Dermis blood vessel endothelial cell (primary cell): ENCODE data around the gene ITGAX. TPM values are rescaled to one million over a fixed set of nuclear protein-coding genes. Genes with fewer than 3 reads are reported as not detected.

Experiments used
- DNase-seq: peaks from one replicate; pipeline ENCODE4 v3.0.0; 2010
- total RNA-seq: library from RNA; depleted of rRNA; stranded (reverse); fragments of >200 nt; gene quantifications from 2 replicates; pipeline ENCODE4 v1.2.3, GENCODE V29; 2014

The ITGAX gene
- total RNA-seq, 1 donor from 2014 or later: 0.34 TPM

- no peak for DNase-seq
Measured at GRCh38 chr16:31350275-31351005, 4.5 kb upstream of the ITGAX start.

DNA sequence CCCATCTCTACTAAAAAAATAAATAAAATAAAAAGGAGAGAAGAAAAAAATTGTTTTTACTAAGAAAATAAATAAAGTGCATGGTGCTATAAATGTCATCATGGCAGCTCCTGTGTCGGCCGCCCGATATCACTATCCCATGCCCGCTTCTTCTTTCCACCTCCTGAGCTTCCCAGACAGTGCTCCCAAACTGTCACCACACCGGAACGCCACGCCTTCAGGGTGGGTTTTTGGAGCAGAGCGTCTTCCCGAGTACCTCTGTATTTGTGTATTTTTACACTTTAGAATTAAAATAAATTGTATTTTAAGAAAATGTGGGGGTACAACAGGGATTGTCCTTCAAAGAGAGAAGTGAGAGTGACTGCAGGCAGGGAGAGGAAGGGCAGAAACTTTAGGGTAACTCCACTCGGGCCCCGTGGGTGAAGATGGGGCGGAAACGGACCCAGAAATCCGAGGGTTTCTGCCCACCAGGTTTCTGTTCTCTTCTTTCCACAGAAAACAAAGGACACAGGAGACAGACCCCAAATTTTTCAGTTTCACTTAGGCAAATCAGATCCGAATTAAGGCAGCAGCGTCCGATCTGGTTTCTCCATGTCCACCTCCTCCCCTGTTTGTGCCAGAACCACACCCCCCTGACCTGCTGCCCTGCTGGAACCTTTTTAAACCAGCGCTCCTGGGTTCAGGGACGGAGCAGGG lies 3.6 kb upstream of the ITGAX start:
- no peak for DNase-seq

- DNase-seq: no peak
Measured at GRCh38 chr16:31351942-31352325, 3.0 kb upstream of the ITGAX start.

DNA sequence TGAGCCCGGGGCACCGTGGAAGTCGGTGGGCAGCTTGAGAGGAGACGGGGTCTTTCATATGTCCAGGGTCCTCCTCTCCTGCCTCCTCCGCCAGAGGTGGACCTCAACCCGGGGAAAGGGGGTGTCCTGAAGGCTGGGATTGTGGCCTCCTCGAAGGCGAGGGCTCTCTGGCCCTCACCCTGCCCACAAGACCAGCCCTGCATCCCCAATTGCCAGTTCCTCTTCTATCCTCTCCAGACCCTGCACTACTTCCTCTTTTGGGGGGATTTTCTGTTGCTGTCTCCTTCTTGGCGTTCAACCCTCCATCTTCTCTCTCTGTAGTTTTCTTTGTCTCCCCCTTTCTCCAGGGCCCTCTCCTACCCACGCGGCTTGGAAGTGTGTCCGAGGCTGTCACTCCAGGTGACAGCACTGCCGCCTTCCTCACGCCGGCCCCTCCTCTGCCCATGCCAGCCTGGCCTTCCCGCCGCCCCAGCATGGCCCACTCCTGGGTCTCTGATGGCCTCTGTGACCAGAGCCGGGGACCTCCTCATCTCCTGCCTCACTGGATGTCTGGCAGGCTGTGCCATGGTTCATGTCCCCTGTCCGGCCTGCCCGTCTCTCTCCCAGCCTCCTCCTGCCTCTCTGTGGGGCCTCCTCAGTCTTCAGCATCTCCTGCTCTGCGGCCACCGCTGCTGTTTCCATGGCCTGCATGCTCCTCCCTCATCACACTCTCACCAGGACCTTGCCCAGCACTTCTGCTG lies 2.4 kb upstream of the ITGAX start:
- no peak for DNase-seq

DNA sequence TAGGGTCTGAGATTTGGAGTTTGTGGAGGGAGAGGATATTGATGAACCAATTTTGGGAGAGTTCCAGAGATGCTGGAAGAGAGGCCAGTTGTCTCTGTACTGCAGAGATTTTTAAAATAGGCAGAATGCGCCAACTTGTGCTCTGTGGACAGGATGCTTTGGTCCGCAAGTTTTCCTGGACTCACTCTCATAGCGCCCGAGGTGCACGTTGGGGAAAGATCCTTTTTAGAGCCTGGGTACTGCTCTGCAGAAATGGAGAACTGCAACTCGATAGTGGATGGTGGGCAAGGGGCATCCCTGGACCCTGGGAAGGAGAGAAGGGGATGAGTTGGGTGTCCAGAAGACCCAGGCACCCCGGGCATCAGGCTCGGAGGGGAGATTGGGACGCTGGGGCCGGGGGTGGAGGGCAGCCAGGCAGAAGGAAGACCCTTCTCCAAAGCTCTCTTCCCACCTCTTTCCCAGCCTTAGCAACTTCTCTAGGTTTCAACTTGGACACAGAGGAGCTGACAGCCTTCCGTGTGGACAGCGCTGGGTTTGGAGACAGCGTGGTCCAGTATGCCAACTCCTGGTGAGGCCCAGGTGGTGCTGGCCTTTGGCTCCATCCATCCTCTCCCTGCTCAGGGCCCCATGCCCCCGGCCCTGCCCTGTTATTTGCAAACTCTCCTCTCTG lies 590 bp downstream of the ITGAX start:
- DNase-seq: no peak

DNA sequence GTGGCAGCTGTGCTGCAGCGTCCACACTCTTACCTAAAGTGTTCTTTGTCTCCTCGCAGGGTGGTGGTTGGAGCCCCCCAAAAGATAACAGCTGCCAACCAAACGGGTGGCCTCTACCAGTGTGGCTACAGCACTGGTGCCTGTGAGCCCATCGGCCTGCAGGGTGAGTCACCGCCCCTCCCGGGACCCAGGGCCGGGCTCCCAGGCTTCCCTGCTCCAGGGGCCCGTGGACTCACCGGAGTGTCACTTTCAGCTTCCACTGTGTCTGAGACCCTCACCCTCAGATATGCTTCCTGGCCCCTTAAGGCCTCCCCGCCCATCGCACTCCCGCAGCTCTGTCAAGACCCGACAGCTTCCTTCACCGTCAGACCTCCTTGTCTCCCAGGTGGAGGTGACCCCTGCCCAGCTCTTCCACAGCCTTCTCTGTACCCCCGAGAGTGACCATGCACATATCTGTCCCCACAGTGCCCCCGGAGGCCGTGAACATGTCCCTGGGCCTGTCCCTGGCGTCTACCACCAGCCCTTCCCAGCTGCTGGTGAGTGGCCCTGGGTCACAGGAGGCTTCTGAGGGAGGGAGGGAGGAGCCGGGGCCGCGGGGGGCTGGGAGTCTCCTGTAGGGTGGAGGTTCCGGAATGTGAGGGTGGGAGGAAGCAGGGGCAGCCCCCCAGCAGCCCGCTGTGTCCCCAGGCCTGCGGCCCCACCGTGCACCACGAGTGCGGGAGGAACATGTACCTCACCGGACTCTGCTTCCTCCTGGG lies 1.8 kb downstream of the ITGAX start:
- DNase-seq: no peak

GRCh38 chr16:31357324-31358109 lies 2.5 kb downstream of the ITGAX start:
- no peak for DNase-seq

- DNase-seq: no peak
Measured at GRCh38 chr16:31360251-31360650, 5.3 kb downstream of the ITGAX start.

DNA sequence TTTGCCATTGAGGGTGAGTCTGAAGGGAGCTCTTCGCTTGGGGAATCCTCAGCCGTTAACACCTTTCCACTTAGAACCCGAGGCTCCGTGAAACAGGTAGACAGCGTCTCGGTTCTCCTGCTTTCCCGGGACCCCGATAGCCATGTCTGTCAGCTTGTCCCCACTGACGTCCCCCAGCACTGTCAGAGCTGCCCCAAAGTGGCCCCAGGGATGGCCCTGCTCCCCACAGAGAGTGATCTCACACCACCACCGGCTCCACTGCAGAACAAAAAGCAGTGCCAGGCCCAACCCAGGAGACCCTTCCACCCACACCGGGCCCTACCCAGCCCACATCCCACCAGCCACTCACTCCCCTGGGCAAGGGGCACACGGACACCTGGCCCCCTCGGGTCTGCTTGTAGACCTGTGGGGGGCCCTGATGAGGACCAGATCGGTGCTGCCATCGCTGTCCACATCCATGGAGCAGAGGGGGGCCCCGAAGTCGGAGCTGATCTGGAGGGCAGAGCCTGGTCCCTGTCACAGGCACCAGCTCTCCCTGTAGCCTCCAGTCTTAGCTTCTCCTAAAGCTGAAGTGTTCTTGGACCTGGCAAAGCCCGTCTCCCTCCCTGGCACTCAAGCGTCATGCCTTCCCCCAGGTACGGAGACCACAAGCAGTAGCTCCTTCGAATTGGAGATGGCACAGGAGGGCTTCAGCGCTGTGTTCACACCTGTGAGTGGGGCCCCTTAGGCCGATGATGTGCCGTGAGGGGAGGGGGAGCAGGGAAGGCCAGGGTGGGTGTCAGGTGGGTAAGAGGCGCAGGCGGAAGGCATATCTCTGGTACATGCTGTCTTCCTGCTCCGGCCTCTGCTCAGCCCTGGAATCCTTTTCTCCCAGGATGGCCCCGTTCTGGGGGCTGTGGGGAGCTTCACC lies 6.5 kb downstream of the ITGAX start:
- DNase-seq: no peak

- DNase-seq: no peak
Measured at GRCh38 chr16:31362476-31363405, 7.8 kb downstream of the ITGAX start.

GRCh38 chr16:31363721-31364120 lies 8.7 kb downstream of the ITGAX start:
- no peak for DNase-seq

DNA sequence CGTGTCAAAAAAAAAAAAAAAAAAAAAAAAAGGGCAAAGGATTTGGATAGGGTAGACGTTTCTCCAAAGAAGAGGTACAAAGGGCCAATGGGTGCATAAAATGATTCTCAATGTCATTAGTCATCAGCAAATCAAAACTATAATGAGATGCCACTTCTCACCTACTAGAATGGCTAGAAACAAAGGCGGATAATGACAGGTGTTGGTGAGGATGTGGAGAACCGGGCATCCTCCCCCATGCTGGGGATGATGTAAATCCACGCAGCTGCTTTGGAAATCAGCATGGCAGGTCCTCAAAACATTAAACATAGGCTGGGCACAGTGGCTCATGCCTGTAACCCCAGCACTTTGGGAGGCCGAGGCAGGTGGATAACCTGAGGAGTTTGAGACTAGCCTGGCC lies 9.4 kb downstream of the ITGAX start:
- DNase-seq: no peak

DNA sequence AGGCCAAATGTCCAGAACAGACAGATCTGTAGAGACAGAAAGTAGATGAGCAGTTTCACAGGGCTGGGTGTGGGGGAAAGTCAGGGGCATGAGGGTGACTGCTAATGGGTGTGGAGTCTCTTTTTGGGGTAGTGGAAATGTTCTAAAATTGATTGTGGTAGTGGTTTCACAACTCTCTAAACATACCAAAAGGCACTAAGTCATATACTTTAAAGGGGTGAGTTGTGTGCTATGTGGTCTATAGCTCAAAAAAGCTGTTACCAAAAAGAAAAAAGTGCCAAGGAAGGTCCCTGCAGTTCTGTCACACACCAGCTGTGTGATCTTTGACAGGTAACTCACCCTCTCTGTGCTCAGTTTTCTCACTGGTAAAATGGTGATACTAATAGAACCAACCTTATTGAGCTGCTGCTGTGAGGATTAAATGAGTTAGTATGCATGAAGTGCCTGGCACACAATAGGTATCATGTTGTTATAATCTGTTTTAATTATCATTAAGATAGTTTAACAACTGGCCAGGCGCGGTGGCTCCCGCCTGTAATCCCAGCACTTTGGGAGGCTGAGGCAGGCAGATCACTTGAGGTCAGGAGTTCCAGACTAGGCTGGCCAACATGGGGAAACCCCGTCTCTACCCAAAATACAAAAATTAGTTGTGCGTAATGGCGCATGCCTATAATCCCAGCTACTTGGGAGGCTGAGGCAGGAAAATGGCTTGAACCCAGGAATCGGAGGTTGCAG lies 10.3 kb downstream of the ITGAX start:
- no peak for DNase-seq

DNA sequence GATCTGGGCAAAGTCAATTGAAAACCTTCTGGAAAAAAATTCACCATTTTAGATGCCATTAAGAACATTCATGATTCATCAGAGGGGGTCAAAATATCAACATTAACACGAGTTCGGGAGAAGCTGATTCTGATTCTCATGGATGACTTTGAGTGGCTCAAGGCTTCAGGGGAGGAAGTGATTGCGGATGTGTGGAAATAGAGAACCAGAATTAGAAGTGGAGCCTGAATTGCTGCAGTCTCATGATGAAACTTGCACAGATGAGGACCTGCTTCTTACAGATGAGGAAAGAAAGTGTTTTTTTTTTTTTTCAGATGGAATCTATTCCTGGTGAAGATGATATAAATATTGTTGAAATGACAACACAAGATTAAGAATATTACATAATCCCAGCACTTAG lies 12.9 kb downstream of the ITGAX start:
- no peak for DNase-seq

DNA sequence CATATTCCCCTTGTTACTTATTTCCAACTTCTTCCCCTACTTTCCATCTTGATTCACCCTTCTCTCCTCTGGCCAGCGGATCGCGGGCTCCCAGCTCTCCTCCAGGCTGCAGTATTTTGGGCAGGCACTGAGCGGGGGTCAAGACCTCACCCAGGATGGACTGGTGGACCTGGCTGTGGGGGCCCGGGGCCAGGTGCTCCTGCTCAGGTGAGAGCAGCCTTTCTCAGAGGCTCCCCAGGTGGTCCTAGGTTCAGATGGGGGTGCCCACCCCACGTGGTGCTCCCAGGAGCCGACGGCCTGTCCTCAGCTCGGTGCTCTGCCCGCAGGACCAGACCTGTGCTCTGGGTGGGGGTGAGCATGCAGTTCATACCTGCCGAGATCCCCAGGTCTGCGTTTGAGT lies 16.0 kb downstream of the ITGAX start:
- no peak for DNase-seq

DNA sequence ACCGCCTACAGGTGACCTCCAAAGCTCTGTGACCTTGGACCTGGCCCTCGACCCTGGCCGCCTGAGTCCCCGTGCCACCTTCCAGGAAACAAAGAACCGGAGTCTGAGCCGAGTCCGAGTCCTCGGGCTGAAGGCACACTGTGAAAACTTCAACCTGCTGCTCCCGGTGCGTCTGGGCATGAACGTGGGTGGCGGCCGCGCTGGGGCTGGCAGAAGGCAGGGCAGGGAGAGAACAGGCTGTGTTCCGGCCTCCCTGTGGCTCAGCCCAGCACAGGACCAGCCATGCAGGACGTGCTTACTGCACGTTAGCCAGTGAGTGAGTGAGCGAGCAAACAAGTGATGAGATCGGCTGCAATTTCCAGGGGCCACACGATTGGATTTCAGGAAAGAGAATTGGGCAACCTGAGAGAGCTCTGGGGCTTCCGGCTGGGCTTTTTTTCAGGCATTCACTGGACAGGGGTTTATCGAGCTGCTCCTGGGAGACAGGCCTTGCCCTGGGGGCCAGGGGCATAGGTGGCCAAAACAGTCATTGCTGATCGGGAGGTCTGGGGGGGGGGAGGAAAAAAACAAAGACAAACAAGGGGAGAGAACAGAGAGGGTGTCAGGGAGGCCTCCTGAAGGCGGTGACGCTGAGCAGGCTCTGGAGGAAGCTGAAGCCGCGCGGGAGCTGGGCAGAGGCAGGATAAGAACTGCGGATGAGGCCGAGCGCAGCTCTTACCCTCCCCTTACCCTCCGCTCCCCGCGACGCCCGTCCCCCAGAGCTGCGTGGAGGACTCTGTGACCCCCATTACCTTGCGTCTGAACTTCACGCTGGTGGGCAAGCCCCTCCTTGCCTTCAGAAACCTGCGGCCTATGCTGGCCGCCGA lies 16.9 kb downstream of the ITGAX start:
- DNase-seq: no peak

DNA sequence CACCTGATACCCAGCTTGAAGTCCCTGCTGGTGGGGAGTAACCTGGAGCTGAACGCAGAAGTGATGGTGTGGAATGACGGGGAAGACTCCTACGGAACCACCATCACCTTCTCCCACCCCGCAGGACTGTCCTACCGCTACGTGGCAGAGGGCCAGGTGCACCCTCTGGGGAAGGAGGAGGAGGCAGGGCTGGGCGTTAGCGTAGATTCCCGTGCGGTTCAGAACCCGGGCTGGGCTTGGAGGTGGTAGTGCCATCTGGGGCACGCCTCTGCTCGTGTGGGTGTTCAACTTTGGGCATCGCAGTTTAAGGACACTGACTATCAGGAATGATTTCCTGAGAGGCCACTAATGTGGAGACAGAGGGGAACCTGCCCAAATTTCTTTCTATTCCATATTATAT lies 18.3 kb downstream of the ITGAX start:
- no peak for DNase-seq

DNA sequence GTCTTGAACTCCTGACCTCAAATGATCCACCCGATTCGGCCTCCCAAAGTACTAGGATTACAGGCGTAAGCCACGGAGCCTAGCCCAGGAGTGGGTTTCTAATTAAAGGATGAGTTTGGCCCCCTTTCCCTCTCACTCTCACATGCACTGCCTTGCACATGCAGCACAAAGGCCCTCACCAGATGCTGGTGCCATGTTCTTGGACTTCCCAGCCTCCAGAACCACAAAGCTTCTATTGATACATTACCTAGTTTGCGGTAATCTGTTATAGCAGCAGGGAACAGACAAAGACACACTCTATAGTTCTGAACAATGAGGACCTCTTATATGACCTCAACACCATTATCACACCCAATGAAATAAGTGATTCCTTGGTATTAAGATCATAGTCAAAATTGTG lies 20.3 kb downstream of the ITGAX start:
- no peak for DNase-seq
